NCI-H460 (cell line): ENCODE measurements around the gene PER1. TPM values are rescaled to one million over a fixed set of nuclear protein-coding genes. Genes with fewer than 3 reads are reported as not detected.
A peak's percentile ranks its signal among the peaks of the same experiment; 100 is the strongest.

Experiments used
- DNase-seq: peaks from one replicate; pipeline ENCODE4 v3.0.0-alpha.2; 2016; ENCODE audit warnings: low read depth; ENCODE audit errors: extremely low read depth
- total RNA-seq: library from RNA; depleted of rRNA; stranded (reverse); fragments of >200 nt; shearing (Covaris generic); gene quantifications from 2 replicates; pipeline ENCODE4 v1.2.3, GENCODE V29; 2014

PER1 gene
- total RNA-seq, 1 experiment from 2014 or later, result 4.6 TPM

DNA sequence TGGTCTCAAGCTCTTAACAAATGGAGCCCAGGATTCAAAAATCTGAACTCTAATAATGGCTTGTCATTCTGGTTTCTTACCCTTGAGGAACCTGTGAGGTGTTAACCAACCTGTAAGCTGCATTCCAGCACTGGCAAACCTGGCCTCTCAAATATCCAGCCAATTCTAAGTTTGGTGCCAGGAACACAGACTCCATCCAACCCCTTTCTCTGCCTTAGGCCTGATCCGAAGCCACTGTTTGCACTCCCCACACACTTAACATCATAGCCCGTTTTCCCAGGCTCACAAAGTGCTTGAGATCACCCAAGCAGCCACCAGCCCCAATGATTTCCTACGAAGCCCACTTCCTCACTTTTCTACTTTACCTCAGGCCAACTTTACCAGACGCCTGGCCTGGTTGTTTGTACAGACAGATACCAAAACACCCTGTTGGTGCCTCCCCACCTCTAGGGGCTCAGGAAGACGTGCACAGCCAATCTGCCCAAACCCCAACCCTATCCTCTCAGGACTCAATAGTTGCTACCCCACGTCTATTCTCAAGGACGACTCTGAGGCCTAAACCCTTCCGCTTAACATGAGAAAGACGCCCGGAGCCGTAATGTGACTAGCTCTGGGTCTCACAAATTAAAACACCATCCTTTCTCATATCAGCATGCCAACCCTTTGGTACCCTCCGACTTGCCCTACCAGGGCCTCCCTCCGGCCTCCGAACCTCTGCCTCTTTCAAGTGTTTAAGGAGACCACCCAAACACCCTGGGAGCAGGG, 3.2 kb upstream of the PER1 start:
- no peak for DNase-seq

DNA sequence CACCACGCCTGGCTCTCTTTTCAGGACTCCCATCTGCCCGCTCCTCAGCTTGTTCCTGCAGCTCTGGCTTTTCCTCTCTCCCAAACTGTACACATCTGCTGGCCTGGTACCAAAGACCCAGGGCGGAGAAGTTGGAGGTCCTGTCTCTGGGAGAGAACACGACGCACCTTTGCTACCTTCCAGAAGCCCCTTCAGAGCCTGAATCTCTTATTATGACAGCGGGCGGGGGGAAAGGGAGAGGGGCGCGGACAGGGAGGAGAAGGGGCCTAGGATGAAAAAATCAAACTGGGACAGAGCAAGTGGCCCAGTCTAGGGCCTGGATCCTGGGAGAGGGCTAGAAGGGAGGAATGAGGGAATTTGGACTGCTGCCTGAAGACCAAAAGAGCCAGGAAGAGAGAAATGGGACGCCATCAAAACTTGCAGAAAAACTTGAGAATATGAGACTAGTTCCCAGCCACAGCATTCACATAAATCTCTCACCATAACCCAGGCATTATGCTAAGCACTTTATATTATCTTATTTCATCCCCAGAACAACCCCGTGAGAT, 2.5 kb upstream of the PER1 start:
- DNase-seq, result no peak

DNA sequence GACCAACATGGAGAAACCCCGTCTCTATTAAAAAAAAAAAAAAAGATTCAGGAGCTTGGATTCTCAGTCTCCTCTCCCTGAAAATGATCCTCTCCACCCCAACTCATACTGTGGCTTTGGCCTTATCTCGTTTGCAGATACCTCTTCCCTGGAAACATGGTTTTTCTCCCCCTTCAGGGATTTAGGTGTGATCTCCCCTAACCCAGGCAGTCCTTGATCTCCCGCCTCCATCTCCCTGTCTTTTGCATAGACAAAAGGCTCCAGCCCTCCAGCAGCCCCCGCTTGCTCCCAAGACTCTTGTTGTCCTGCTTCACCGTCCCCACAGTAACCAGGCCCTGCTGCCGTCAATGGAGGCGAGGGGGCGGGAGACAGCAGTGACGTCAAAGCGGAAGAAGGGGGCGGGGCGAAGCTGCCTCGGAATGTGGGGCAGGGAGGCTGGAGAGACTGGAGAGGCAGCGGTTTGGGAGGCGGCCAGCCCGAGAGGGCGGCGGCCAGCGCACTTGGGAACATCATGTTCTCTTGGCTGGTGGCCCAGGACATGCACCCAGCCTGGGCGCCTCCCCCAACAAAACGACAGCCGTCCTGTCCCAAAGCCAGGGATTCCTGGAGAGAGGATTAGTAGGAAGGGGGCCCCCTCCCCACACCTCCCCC, 1.9 kb upstream of the PER1 start:
- DNase-seq, result peak; percentile 97

DNA sequence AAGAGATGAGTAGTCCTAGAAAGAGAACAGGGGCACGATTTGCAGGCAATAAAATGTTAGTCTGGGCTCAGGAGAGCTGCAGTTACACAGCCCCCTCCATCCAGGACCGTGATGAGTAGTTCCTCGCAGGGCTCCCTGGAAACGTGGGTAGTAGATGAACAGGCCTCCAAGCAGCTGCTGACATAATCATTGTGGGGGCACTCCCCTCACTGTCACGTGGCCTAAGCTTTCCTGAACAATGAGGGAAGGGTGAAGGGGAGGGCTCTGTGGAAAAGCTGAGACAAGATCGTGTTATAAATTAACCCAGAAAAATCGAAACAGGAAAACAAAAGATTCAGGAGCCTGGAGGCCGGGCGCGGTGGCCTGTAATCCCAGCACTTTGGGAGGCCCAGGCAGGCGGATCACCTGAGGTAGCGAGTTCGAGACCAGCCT, 1.3 kb upstream of the PER1 start:
- DNase-seq, result no peak

DNA sequence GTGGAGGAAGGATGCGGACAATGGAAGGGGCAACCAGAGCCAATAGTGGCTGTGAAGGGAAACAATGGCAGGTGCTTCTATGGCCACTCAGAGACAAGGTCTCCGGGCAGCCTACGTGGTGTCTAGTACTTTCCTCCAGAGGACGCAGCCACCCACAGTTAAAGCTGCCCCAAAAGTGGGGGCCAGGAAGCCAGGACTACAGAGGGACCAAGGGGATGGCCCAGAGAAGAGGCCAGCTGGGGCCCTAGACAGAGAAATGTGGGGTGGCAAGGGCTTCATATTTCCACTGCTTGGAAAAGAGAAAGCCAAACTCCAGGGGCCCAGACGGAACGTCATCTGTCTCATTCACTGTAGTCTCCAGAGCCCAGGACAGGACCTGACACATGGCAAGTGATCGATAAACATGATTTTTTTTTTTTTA, 837 bp upstream of the PER1 start:
- DNase-seq, result no peak

DNA sequence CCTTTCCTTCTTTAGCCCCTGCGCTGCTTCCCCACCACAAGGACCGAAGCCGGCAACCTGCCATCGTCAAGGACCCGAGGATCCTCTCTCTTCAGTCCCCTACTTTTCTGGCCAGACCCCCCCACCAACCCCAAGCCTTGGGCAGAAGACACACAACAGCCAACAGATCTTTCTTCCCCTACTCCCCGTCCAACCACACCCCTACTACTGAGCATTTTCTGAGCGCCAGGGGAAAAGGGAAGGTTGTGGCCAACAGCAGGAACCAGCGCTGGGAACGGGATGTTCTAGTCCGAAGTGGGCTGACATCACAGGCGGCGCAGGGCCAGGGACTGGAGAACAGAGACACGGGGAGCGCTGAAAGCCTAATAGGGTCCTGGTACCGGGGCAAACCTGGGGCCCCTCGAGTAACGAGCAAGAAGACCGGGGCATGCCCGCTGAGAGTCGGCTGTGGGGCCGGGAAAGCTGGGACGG, 528 bp downstream of the PER1 start:
- no peak for DNase-seq

DNA sequence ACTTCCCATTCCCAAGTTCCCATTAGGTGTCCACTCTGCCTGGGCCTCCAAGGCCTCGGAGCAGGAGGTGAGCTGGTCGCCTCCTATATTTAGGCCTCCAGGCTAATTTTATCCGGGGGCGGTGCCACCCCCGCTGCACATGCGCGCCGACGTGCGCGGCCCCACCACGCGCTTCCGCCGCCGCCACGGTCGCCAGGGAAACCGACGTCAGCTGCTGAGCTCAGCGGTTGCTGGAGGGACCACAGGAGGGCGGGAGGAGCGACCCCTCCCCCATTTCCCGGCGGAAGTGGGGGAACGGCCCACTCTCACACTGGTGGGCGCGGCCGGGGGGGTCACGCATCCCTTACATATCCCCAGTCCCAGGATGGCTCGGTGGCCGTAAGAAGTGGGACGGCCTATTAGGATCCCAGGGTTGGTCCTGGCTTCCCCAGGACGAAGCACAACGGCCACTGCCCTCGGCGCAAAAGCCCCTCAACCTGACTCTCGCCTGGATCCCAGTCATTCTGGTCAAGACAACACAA, 1.0 kb downstream of the PER1 start:
- no peak for DNase-seq

DNA sequence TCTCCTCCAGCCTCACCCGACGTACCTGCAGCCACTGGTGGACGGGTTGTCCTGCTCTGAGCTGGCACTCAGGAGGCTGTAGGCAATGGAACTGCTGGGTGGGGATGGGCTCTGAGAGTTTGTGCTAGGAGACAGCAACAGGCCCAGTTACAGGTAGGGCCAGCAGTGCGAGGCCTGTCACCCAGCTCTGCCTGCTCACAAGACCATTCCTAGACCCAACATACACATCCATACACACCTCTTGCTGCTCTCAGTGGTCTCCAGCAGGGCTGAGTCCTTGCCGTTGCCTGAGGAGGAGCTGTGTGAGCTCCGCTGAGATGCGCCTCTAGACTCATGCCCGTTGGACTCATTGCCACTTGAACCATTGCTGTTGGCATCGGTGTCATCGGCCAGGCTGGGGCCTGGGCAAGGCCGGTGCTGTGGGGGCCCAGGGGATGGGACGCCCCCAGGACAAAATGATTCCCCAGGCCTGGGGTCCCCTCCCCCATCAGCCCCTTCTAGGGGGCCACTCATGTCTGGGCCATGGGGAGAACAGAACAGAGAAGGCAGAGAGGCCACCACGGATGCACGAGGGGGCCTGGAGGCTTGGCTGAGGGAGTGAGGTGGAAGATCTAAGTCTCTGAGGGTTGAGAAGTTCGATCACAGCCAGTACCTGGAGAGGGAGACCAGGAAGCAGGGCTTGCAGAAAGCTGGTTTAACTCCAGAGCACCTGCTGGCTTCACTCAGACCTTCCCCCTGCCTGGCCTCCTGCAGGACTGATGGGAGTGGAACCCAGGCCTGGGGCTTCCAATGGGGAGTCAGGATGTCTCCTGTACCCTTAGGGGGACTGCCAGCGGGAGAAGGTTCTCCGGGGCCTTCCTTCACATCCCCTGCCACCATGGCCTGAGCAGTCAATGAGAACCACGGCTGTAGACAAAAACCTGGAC, 1.7 kb downstream of the PER1 start:
- no peak for DNase-seq

DNA sequence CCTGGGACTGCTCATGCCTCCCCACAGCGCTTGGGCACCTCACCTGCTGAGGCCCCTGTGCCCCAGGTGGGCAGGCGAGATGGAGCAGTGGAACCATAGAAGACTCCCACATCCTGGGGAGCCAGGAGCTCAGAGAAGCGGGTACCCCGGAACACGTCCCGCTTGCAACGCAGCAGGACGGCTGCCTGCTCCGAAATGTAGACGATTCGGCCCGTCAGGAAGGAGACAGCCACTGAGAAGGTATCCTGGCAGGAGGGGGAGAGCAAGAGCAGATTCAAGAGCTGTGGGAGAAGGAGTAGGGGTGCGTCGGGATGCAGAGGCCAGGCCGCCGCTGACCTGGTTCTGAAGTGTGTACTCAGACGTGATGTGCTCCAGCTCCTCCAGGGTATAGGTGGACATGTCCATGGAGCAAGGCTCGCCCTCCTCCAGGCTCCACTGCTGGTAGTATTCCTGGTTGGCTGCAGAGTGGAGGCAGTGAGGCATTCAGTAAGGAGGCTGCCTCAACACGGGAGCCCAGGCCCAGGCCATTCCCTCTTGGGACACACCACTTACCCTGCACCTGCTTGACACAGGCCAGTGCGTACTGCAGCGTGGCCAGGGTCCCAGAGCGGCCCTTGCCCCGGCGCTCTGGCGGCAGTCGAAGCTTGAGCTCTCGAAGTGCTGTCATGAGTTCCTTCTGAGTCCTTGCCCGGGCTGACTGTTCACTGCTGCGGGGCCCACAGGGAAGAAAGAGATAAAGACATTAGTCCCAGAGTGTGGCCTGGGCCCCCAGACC, 2.6 kb downstream of the PER1 start:
- no peak for DNase-seq

DNA sequence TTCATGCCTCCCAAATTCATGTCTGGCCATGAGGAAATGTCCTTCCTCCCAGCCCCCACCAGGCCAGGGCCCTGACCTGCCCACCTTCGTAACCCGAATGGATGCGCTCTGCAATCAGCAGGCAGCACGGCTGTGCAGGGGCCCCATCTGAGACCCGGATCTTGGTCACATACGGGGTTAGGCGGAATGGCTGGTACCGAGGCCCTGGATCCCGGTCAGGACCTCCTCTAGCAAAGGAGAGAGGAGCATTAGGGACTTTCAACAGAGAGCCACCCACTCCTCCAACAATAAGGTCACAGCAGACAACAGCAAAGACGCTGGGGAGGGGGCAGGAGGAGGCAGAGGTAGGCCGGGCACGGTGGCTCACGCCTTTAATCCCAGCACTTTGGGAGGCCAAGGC, 3.6 kb downstream of the PER1 start:
- no peak for DNase-seq

DNA sequence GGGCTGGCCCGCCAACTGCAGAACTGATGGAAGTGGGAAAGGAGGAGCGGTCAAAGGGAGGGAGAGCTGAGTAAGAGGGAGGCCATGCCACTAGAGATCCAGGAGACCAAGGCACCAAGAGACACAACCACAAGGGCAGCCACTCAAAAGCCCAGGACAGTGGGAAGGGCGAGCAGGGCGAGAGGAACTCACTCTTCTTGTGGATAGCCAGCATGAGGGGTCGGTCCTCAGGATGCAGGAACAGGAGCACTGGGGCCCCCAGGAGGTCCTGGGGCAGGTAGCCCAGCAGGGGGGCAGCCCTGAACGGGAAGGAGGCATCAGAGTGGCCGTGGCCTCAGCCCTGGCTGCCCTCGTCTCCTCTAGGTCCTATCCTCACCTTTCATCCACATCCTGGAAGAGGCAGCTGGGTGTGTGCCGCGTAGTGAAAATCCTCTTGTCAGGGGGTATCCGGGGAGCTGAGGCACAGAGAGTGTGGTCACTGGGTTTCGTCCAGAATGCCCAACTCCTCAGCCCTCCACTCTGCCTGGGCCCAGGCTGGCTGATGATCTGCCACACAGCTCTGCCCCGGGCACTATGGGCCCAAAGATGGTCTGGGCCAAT, 4.3 kb downstream of the PER1 start:
- no peak for DNase-seq

DNA sequence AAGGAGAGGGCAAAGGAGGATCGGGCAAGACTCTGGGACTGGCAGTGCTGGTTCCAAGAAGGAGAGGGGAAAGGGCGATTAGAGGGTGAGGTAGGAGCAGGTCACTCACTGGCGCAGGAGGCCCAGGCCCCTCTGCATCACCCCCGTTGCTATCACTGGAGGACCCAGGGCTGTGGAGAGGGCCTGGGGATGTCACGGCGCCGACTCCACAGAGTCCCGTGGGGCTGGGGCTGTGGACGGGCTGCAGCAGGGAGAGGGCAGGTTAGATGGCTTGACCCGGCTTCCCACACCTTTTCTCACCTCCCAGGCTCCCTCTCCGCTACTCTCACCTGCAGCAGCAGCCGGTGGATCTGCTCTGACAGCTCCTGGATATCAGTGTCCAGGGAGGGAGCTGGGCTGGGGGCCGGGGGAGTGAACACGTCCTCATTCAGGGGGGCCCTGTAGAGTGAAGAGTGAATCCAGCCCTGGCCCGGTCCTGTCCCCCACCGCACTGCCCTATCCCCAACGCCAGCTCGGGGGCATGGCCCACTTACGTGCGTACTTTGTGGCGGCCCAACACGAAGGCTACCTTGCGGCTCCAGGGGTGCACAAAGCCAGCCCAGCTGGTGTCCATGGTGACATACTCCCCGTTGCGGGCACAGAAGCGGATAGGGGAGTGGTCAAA, 4.9 kb downstream of the PER1 start:
- no peak for DNase-seq

DNA sequence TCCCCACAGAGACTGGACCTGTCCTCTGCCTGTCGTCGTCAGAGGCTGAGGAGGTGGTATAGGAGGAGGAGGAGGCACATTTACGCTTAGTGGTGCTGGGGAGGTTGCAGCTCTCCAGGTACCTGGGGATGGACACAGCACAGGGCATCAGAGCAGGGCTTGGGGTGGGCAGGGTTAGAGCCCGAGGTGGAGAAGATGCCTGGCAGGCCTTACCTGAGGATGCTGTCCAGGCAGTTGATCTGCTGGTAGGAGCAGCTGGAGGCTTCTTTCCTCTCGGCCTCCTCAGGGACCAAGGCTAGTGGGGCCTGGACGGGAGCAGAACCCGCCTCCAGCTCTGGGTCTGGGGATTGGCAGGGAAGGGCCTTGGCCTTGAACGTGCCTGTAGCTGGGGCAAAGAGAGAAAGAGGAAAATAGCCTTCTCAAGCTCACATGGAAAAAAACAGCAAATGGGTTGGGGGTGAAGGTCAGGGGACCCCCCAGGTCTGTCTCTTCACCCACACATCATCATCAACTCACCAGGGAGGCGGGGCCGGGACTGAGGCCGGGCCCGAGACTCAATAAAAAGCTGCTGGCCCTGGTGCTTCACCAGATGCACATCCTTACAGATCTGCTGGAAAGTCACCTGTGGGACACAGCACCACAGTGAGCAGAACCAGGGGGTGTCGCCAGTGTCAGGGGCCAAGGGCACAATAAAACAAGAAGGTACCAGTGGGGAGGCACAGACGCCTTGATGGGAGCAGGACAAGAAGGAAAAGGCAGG, 5.6 kb downstream of the PER1 start:
- DNase-seq, result no peak

DNA sequence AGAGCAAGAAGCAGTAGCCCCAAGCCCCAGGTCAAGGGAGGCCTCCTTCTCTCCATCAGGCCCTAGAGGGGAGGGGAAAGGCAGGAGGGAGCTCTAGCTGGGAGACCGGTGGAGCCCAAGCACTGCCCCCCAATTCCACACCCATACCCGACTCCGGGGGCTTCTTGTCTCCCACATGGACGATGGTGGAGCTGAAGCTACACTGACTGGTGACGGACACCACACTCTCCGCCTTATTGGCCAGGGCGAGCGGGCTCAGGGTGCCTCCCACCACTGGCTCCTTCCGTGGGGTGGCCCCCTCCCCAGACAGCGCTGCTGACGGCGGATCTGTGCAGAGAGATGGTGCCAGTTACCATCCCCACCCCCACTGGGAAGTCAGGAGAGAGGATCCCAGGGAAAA, 6.4 kb downstream of the PER1 start:
- DNase-seq, result no peak

DNA sequence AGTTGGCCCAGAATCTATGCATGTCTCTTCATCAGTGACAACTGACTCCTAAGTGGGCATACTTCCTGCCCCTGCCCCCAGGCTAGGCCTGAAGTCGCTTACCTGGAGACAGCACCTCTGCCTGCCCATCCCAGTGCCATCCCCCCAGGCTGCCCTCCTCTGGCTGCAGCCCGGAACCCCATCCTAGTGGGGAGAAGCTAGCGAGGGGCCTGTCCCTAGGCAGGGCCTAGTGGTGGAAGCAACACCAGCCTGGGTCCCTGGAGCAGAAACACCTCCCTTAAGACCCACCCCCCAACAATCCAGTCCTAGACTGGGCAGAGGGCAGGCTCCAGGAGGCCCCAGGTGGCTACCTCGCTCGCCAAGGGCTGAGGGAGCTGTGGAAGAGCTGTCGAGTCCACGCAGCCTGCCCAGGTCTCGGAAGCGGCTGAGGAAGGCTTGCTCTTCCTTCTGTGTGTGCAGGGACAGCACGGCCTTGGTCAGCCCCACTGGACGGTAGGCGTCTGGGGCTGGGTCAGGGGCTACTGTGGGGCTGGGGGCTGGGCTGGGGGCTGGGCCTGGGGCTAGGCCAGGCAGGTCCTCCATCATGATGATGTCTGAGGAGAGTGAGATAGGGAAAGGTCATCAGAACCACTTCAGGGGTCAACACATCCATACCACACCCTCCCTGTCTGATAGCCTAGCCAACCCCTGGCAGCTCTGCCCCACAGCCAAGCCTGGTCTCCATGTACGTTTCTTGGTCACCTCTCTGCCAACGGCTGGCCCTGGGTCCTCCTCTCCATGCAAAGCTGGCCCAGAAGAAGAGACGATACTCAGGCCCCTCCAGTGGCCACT, 7.6 kb downstream of the PER1 start:
- DNase-seq, result no peak

DNA sequence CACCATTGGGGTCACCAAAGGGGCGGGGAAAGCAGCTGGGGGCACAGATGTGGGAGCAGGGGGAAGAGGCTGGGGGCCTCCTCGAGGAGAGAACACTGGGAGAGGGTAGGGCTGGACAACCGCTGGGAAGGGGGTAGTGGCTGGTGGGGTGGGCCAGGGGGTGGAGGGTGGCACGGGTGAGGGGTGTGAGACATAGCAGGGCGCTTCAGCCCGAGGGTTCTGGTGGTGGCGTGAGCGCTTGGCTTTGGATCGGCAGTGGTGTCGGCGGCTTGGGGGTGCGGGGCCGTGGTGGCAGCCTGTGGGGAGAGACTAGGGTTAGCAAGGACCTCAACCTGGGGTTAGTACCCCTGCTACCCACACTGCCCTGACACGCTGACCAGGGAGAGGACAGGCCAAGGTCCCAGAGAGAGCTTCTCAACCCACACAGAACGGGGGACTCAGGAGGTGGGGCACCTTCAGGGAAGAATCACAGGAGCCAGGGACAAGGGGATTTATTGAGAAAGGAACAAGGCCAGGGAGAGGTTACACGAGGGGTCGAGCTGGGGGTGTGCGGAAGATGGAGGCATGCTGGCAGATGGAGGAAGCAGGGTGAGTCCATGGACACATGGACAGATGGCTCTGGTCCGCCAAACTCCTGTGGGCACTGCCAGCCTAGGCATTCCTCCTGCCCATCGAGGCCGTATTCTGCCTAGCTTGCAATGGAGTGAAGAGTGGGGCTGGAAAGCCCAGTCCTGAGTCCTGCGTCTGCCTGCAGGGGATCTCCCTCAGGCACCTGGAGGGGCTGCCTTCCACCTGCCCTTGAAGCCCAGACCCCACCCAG, 8.4 kb downstream of the PER1 start:
- DNase-seq, result no peak
